Esophagus muscularis mucosa (tissue), 4 donors: Measurements from ENCODE around the gene MYH6. TPM values are rescaled to one million over a fixed set of nuclear protein-coding genes. Genes with fewer than 3 reads are reported as not detected.

Source experiments
- DNase-seq: peaks from one replicate; pipeline ENCODE4 v3.0.0-alpha.2; 2017; ENCODE audit errors: extremely low spot score
- H3K27ac ChIP-seq, 4 donors: fragments of 200-600 bp; sonication (generic); replicated peaks in 1 of 4; 1 replicate in 3 of 4; 2 replicates in 1 of 4; pipeline ENCODE4 v1.5.1; 2016 to 2019; ENCODE audit warnings: mild to moderate bottlenecking in 1 of 4
- H3K27me3 ChIP-seq, 4 donors: fragments of 200-600 bp; sonication (generic); one replicate each; pipeline versions ENCODE4 v1.5.1 to v1.6.0; 2016 to 2019
- H3K36me3 ChIP-seq, 4 donors: fragments of 200-600 bp; sonication (generic); one replicate each; pipeline ENCODE4 v1.5.1; 2016 to 2019
- H3K4me1 ChIP-seq, 4 donors: fragments of 200-600 bp; sonication (generic); one replicate each; pipeline ENCODE4 v1.5.1; 2016 to 2019
- H3K4me3 ChIP-seq, 4 donors: fragments of 200-600 bp; sonication (generic); 1 replicate in 2 of 4; 2 replicates in 2 of 4; pipeline ENCODE4 v1.5.1; 2016 to 2019; ENCODE audit warnings: mild to moderate bottlenecking in 4 of 4, moderate library complexity in 1 of 4
- H3K9me3 ChIP-seq, 4 donors: fragments of 200-600 bp; sonication (generic); 1 replicate in 3 of 4; 2 replicates in 1 of 4; pipeline ENCODE4 v1.5.1; 2016 to 2019
- EP300 ChIP-seq: sonication (generic); formaldehyde crosslinking; IDR thresholded peaks from one replicate; pipeline ENCODE4 v1.6.1; 2017; ENCODE audit warnings: antibody characterized with exemption
- POLR2A ChIP-seq: fragments of 450-650 bp; IDR thresholded peaks from one replicate; pipeline ENCODE4 v1.6.1; 2017; ENCODE audit warnings: antibody characterized with exemption, moderate library complexity, mild to moderate bottlenecking, low read depth
- POLR2AphosphoS5 ChIP-seq, 2 donors: sonication (generic); formaldehyde crosslinking; IDR thresholded peaks; one replicate each; pipeline ENCODE4 v1.6.1; 2017; ENCODE audit warnings: antibody characterized with exemption in 2 of 2
- WGBS: methylation state at CpG from one replicate; pipeline ENCODE4 v1.1.5; 2018; 5-methylcytosine and 5-hydroxymethylcytosine counted together
- intact Hi-C: fragments of 100-400 bp; cut with DNase I; formaldehyde crosslinking; loops from one replicate; pipeline ENCODE4 v1.15.1; 2023
- total RNA-seq, 4 donors: library from RNA; depleted of rRNA; stranded (reverse); fragments of >200 nt; gene quantifications; one replicate each; pipeline versions ENCODE4 v1.1.0 to v1.2.1, GENCODE V29; 2016
- TF ChIP-seq, protein P1 (sequence below), 3 experiments: fragments of 200-600 bp in 2 of 3; fragments of 450-650 bp in 1 of 3; sonication (generic) in 2 of 3; IDR thresholded peaks; one replicate each; pipeline ENCODE4 v1.5.1; 2017 to 2019; ENCODE audit warnings: antibody characterized with exemption in 3 of 3, mild to moderate bottlenecking in 2 of 3, moderate library complexity in 1 of 3

The MYH6 gene
- total RNA-seq, 4 donors from 2014 or later: under 0.01 to 0.06 (median under 0.01) TPM; not detected in 1

DNA sequence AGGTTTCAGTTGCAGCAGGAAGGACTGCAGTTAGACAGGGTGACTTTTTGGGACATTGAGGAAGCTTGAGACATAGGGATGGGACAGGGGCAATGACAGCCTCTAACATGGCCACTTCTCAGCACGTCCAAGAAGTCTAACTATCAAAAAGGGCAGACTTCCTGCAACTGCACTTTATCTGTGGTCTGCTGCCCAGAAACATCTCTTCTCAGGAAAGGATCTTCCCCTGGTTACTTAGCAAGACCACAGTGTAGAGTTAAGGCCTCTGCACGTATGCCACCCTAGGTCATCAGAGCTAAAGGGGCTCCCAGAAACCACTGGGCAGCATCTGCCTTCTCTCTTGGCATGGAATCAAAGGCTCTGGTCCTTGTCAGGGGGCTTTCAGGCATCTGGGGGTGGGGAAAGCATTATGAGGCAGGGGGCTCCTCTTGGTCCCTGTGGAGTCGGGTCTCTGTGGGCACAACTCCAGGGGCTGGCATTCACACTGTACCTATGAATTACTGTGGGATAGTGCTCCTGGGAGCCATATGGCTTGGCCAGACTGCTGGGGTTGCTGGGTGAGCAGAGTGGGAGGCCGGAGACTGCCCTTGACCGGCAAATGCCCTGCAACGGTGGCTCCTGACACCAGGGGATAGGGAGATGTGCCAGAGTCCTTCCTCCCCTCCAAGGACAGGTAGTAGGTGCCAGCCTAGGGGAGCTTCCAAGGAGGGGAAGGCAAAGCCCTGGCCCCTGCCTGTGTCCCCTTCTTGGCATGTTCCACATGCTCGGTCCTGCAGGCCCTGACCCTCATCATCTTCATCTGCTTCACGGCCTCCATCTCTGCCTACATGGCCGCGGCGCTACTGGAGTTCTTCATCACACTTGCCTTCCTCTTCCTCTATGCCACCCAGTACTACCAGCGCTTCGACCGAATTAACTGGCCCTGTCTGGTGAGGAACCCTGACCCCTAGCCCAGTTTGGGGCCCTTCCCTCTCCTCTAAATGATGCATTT lies 30.2 kb downstream of the MYH6 start:
- Histone ChIP-seq H3K4me1 (peaks cover 0 to 23% (median 15%) of the 10 kb centered on the region in 4 donors), H3K9me3 (no peaks in the 10 kb centered on the region), H3K4me3 (peak overlapping the region in 3 of 4 donors; percentile 22 to 34 (median 29)), H3K27ac (peak overlapping the region in 2 of 4 donors; percentile 28 to 41), H3K27me3 (peaks cover 0 to 16% (median 0%) of the 10 kb centered on the region in 4 donors), H3K36me3 (peaks cover 0 to 25% (median 0%) of the 10 kb centered on the region in 4 donors)
- intact Hi-C loops: no loop called here
- TF ChIP-seq, protein P1, sequence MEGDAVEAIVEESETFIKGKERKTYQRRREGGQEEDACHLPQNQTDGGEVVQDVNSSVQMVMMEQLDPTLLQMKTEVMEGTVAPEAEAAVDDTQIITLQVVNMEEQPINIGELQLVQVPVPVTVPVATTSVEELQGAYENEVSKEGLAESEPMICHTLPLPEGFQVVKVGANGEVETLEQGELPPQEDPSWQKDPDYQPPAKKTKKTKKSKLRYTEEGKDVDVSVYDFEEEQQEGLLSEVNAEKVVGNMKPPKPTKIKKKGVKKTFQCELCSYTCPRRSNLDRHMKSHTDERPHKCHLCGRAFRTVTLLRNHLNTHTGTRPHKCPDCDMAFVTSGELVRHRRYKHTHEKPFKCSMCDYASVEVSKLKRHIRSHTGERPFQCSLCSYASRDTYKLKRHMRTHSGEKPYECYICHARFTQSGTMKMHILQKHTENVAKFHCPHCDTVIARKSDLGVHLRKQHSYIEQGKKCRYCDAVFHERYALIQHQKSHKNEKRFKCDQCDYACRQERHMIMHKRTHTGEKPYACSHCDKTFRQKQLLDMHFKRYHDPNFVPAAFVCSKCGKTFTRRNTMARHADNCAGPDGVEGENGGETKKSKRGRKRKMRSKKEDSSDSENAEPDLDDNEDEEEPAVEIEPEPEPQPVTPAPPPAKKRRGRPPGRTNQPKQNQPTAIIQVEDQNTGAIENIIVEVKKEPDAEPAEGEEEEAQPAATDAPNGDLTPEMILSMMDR (IDR thresholded peaks at IDR 0.05): no peak
- TF ChIP-seq POLR2AphosphoS5 (IDR thresholded peaks at IDR 0.05): no peak
- TF ChIP-seq EP300: no peak
- no peak for TF ChIP-seq POLR2A
- 90% methylated on average over 13 of the region's 14 CpGs for WGBS
- DNase-seq: no peak

DNA sequence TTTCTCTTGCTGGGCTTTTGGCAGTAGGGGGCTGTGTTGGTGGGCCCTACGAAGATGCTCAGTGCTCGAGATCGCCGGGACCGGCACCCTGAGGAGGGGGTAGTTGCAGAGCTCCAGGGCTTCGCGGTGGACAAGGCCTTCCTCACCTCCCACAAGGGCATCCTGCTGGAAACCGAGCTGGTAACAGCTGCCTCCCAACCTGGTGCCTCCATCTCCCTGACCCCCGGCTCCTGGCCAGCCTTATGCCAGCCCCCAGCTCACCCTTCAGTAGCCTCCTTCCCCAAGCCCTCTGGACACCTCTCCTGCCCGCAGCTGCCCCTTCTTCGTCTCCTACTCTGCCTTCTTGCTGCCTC lies 30.9 kb downstream of the MYH6 start:
- intact Hi-C loops: no loop called here
- TF ChIP-seq, protein P1 (IDR thresholded peaks at IDR 0.05): no peak
- no peak for DNase-seq
- Histone ChIP-seq H3K27me3 (peaks cover 0 to 16% (median 0%) of the 10 kb centered on the region in 4 donors), H3K36me3 (peaks cover 0 to 18% (median 0%) of the 10 kb centered on the region in 4 donors), H3K4me3 (peak overlapping the region; percentile 5 to 34 (median 26)), H3K27ac (peak overlapping the region; percentile 20 to 45 (median 34)), H3K4me1 (peaks cover 0 to 23% (median 15%) of the 10 kb centered on the region in 4 donors), H3K9me3 (no peaks in the 10 kb centered on the region)
- whole genome bisulfite sequencing: 56% methylated on average over 10 of the region's 11 CpGs

DNA sequence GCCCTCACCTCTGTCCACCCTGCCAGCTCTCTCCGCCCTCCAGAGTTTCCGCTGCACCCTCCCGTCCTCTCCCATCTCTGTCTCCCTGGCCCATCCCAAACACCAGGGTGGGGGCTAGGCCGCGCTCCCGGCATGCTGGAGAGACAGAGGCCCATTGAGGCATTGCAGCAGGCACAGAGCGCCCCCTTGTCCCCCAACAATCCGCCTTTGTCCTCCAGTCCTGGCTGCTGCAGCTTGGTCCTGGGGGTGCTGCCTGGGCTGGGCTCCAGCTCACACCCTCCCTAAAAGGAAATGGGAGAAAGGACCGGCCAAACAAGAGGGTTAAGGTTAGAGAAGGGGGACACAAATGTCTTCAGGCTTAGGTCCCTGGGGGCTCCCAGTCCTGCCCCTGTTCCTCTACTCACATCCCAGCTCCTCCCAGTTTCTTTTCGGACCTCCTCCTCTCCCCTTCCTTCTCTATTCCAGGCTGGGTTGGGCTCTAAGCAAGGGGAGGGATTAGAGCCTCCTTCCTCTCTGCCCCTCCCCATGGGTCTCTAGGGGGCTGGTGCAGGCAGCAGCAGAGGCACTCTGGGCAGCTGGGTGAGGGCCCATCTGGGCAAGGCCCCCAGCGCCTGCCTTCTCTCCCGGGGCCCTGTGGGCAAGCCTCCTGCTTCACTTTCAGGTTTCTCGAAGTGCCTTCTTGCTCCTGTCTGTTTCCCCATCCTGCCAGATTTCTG lies 31.4 kb downstream of the MYH6 start, which contains the start of gene CMTM5:
TSS of gene CMTM5 (plus strand) at position 565 of the 716 bp plus-strand sequence. CDS start 206 bp downstream, outside the sequence.
- Histone ChIP-seq H3K27ac (peak within 1 kb of the TSS; percentile 20 to 45 (median 34)), H3K4me3 (peak within 1 kb of the TSS; percentile 5 to 34 (median 26)), H3K4me1 (peaks cover 0 to 23% (median 15%) of the 10 kb centered on the region in 4 donors), H3K36me3 (peaks cover 0 to 13% (median 0%) of the 10 kb centered on the region in 4 donors), H3K27me3 (peaks cover 0 to 16% (median 0%) of the 10 kb centered on the region in 4 donors), H3K9me3 (no peaks in the 10 kb centered on the region)
- intact Hi-C loops: no loop called here
- WGBS: 40% methylated on average over 13 of the region's 13 CpGs
- TF ChIP-seq EP300: no peak
- TF ChIP-seq, protein P1 (IDR thresholded peaks at IDR 0.05): no peak
- no peak for TF ChIP-seq POLR2AphosphoS5 (IDR thresholded peaks at IDR 0.05)
- TF ChIP-seq POLR2A: no peak
- DNase-seq: no peak

DNA sequence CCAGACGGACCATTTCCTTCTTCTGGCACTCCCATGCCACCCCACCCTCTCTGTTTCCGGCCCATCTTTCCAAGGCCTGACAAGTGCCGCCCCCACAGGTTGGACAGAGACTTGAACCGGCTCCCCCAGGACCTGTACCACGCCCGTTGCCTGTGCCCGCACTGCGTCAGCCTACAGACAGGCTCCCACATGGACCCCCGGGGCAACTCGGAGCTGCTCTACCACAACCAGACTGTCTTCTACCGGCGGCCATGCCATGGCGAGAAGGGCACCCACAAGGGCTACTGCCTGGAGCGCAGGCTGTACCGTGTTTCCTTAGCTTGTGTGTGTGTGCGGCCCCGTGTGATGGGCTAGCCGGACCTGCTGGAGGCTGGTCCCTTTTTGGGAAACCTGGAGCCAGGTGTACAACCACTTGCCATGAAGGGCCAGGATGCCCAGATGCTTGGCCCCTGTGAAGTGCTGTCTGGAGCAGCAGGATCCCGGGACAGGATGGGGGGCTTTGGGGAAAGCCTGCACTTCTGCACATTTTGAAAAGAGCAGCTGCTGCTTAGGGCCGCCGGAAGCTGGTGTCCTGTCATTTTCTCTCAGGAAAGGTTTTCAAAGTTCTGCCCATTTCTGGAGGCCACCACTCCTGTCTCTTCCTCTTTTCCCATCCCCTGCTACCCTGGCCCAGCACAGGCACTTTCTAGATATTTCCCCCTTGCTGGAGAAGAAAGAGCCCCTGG lies 32.4 kb downstream of the MYH6 start:
- Histone ChIP-seq H3K36me3 (peaks cover 0 to 3% (median 0%) of the 10 kb centered on the region in 4 donors), H3K4me3 (no peak overlapping the region), H3K27ac (no peak overlapping the region), H3K4me1 (peaks cover 0 to 23% (median 13%) of the 10 kb centered on the region in 4 donors), H3K9me3 (no peaks in the 10 kb centered on the region), H3K27me3 (peaks cover 0 to 16% (median 0%) of the 10 kb centered on the region in 4 donors)
- intact Hi-C loops: no loop called here
- WGBS: 84% methylated on average over 8 of the region's 21 CpGs
- no peak for DNase-seq
- TF ChIP-seq POLR2AphosphoS5 (IDR thresholded peaks at IDR 0.05) (no peak), POLR2A (no peak), EP300 (no peak)
- TF ChIP-seq, protein P1 (IDR thresholded peaks at IDR 0.05): no peak
